Prostate gland (tissue), 2 donors: ENCODE measurements around the gene PCID2. TPM values are rescaled to one million over a fixed set of nuclear protein-coding genes. Genes with fewer than 3 reads are reported as not detected.

ENCODE experiments used
- DNase-seq: peaks from one replicate; pipeline ENCODE4 v3.0.0-alpha.2; 2019; ENCODE audit warnings: low spot score
- H3K27ac ChIP-seq, 2 donors: fragments of 200-600 bp; sonication (generic); 2 replicates each; pipeline ENCODE4 v1.5.1; 2017 to 2019
- H3K27me3 ChIP-seq: fragments of 200-600 bp; sonication (generic); replicated peaks from 2 replicates; pipeline ENCODE4 v1.5.1; 2019; ENCODE audit not compliant: insufficient read depth
- H3K36me3 ChIP-seq, 2 donors: fragments of 200-600 bp; sonication (generic); 1 replicate in 1 of 2; 2 replicates in 1 of 2; pipeline versions ENCODE4 v1.5.1 to v1.8.1; 2017 to 2019
- H3K4me1 ChIP-seq: fragments of 200-600 bp; sonication (generic); replicated peaks from 2 replicates; pipeline ENCODE4 v1.5.1; 2019
- H3K4me3 ChIP-seq, 2 donors: fragments of 200-600 bp; sonication (generic); 2 replicates each; pipeline ENCODE4 v1.5.1; 2017 to 2019
- H3K9me3 ChIP-seq: fragments of 200-600 bp; sonication (generic); 2 replicates; pipeline ENCODE4 v1.5.1; 2017
- POLR2A ChIP-seq: fragments of 450-650 bp; IDR thresholded peaks from one replicate; pipeline ENCODE4 v1.6.1; 2016; ENCODE audit warnings: antibody characterized with exemption, mild to moderate bottlenecking
- POLR2AphosphoS5 ChIP-seq: sonication (generic); formaldehyde crosslinking; IDR thresholded peaks from one replicate; pipeline ENCODE4 v1.6.1; 2017; ENCODE audit warnings: antibody characterized with exemption
- WGBS: methylation state at CpG from one replicate; pipeline ENCODE4 v1.1.5; 2018; 5-methylcytosine and 5-hydroxymethylcytosine counted together
- intact Hi-C: fragments of 100-400 bp; cut with DNase I; formaldehyde crosslinking; loops from one replicate; pipeline ENCODE4 v1.14.2; 2022
- total RNA-seq, 2 donors: library from RNA; depleted of rRNA; stranded (reverse); fragments of >200 nt; gene quantifications; one replicate each; pipeline ENCODE4 v1.1.0, GENCODE V29; 2016
- TF ChIP-seq, protein P1 (sequence below), 4 experiments: fragments of 200-600 bp in 2 of 4; fragments of 450-650 bp in 2 of 4; sonication (generic) in 2 of 4; IDR thresholded peaks; 1 replicate in 3 of 4; 2 replicates in 1 of 4; pipeline ENCODE4 v1.5.1; 2016 to 2019; ENCODE audit warnings: antibody characterized with exemption in 4 of 4, mild to moderate bottlenecking in 2 of 4, moderate library complexity in 2 of 4

Gene PCID2
- total RNA-seq, 2 donors from 2014 or later: 47.7 to 48.6 TPM

- TF ChIP-seq, protein P1, sequence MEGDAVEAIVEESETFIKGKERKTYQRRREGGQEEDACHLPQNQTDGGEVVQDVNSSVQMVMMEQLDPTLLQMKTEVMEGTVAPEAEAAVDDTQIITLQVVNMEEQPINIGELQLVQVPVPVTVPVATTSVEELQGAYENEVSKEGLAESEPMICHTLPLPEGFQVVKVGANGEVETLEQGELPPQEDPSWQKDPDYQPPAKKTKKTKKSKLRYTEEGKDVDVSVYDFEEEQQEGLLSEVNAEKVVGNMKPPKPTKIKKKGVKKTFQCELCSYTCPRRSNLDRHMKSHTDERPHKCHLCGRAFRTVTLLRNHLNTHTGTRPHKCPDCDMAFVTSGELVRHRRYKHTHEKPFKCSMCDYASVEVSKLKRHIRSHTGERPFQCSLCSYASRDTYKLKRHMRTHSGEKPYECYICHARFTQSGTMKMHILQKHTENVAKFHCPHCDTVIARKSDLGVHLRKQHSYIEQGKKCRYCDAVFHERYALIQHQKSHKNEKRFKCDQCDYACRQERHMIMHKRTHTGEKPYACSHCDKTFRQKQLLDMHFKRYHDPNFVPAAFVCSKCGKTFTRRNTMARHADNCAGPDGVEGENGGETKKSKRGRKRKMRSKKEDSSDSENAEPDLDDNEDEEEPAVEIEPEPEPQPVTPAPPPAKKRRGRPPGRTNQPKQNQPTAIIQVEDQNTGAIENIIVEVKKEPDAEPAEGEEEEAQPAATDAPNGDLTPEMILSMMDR (IDR thresholded peaks at IDR 0.05): no peak
- no peak for TF ChIP-seq POLR2AphosphoS5
- no peak for TF ChIP-seq POLR2A
- Histone ChIP-seq H3K27me3 (no peaks in the 10 kb centered on the region), H3K27ac (no peak overlapping the region), H3K36me3 (peaks cover 0 to 4% of the 10 kb centered on the region in 2 donors), H3K9me3 (no peaks in the 10 kb centered on the region), H3K4me3 (no peak overlapping the region), H3K4me1 (peaks cover 12% of the 10 kb centered on the region)
- intact Hi-C loops: loop anchor here (10.0 kb wide), 1 partner anchor 274 kb away; no protein-coding TSS in a partner anchor
- 68% methylated on average over 3 of the region's 3 CpGs for WGBS
- no peak for DNase-seq
Measured at GRCh38 chr13:113218586-113218985, 10.1 kb upstream of the PCID2 start.

DNA sequence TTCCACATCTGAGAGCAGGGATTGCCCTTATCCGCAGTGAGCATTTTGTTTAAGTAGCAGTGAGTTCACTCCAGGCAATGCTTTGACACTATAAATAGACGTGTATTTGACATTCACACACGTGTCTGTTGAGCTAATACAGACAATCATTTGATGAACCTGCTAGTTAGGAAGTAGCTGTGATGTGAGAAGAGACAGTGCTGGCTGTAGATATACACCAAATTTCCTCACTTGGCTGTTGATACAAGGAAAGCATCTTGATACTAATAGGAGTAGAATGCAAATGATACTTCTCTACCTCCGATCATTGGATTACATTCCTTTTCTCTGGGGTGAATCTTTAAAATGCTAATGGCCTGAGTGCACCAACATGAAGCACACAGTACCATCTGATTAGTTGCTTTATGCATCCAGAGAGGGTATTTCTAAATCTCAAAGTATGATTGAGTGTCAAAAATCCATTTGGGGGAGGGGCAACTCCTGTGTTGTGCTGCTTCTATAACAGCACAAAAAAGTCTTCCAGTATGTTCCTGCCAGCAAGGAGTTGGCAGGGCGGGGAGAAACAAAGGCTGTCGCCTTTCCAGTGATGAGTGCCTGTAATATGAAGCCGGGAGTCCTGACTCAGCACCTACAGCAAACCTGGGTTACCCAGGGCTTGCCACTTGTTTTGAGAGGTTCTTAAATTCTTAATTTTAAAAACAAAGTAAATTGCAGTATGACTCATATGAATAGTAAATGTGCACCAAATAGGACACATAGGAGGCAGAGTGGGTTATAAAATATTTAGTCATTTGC is 8.0 kb upstream of the PCID2 start:
- peak overlapping the region; percentile 17 to 66 for H3K27ac ChIP-seq
- WGBS: 15% methylated on average over 7 of the region's 7 CpGs
- intact Hi-C loops: loop anchor here (10.0 kb wide), 1 partner anchor 272 kb away; no protein-coding TSS in a partner anchor
- no peaks in the 10 kb centered on the region for H3K9me3 ChIP-seq
- TF ChIP-seq POLR2AphosphoS5: peak; percentile 62
- TF ChIP-seq POLR2A: no peak
- TF ChIP-seq, protein P1 (IDR thresholded peaks at IDR 0.05): no peak
- peaks cover 15% of the 10 kb centered on the region for H3K4me1 ChIP-seq
- H3K27me3 ChIP-seq: no peaks in the 10 kb centered on the region
- H3K36me3 ChIP-seq: no peaks in the 10 kb centered on the region
- no peak overlapping the region for H3K4me3 ChIP-seq
- DNase-seq: peak; percentile 66

DNA sequence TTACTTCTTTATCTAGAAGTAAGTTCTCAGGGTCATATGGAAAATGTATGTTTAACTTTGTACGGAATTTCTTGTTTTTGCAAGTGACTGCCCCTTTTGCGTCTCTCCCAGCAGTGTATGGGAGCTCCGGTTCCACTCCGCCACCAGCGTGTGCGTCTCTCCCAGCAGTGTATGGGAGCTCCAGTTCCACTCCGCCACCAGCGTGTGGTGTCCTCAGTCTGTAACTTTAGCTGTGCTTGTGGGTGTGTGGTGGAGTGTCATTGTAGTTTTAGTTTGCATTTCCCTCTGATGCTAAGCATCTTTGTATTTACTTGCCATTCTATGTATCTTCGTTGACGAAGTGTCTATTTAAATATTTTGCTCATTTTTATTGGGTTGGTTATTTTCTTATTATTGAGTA is 3.3 kb upstream of the PCID2 start:
- Histone ChIP-seq H3K9me3 (no peaks in the 10 kb centered on the region), H3K4me1 (peaks cover 20% of the 10 kb centered on the region), H3K4me3 (no peak overlapping the region), H3K27ac (no peak overlapping the region), H3K36me3 (no peaks in the 10 kb centered on the region), H3K27me3 (no peaks in the 10 kb centered on the region)
- WGBS: 90% methylated on average over 10 of the region's 10 CpGs
- intact Hi-C loops: loop anchor here (10.0 kb wide), 1 partner anchor 267 kb away; no protein-coding TSS in a partner anchor
- DNase-seq: no peak
- no peak for TF ChIP-seq POLR2AphosphoS5
- TF ChIP-seq, protein P1 (IDR thresholded peaks at IDR 0.05): no peak

- DNase-seq: no peak
- intact Hi-C loops: loop anchor here (10.0 kb wide), 1 partner anchor 266 kb away; no protein-coding TSS in a partner anchor
- no peak for TF ChIP-seq POLR2AphosphoS5
- TF ChIP-seq, protein P1 (IDR thresholded peaks at IDR 0.05): no peak
- no peak for TF ChIP-seq POLR2A
- Histone ChIP-seq H3K9me3 (no peaks in the 10 kb centered on the region), H3K27me3 (no peaks in the 10 kb centered on the region), H3K27ac (no peak overlapping the region), H3K4me3 (no peak overlapping the region), H3K4me1 (peaks cover 13% of the 10 kb centered on the region), H3K36me3 (no peaks in the 10 kb centered on the region)
- 89% methylated on average over 6 of the region's 6 CpGs for whole genome bisulfite sequencing
Measured at GRCh38 chr13:113210833-113211232, 2.4 kb upstream of the PCID2 start.
